CD14-positive monocyte (primary cell): ENCODE data around the gene E2F1. TPM values are rescaled to one million over a fixed set of nuclear protein-coding genes. Genes with fewer than 3 reads are reported as not detected.

Source experiments
- DNase-seq, 3 donors: peaks; one replicate each; pipeline ENCODE4 v3.0.0-alpha.2; 2011 to 2022
- H2AFZ ChIP-seq: 2 replicates; pipeline ENCODE4 v1.6.0; 2012; ENCODE audit warnings: mild to moderate bottlenecking, low read depth, low read length, inconsistent platforms; ENCODE audit not compliant: insufficient read depth, poor library complexity, severe bottlenecking
- H3K27ac ChIP-seq, 2 donors: 1 replicate in 1 of 2; 2 replicates in 1 of 2; pipeline ENCODE4 v1.5.1; 2012 to 2013; ENCODE audit warnings: low read length in 2 of 2, control low read depth in 1 of 2, inconsistent platforms in 1 of 2, low read depth in 1 of 2, mild to moderate bottlenecking in 1 of 2
- H3K27me3 ChIP-seq, 2 donors: one replicate each; pipeline versions ENCODE4 v1.6.0 to v1.6.1; 2011 to 2013; ENCODE audit warnings: low read length in 2 of 2; ENCODE audit not compliant: control insufficient read depth in 2 of 2, insufficient read depth in 2 of 2
- H3K36me3 ChIP-seq, 2 donors: replicated peaks in 1 of 2; 1 replicate in 1 of 2; 2 replicates in 1 of 2; pipeline versions ENCODE4 v1.5.1 to v1.6.1; 2012 to 2013; ENCODE audit warnings: low read length in 2 of 2, control low read depth in 1 of 2, inconsistent platforms in 1 of 2, mild to moderate bottlenecking in 1 of 2; ENCODE audit not compliant: insufficient read depth in 2 of 2, control insufficient read depth in 1 of 2
- H3K4me1 ChIP-seq, 2 donors: 1 replicate in 1 of 2; 2 replicates in 1 of 2; pipeline versions ENCODE4 v1.5.1 to v1.6.1; 2012 to 2013; ENCODE audit warnings: low read length in 2 of 2, control low read depth in 1 of 2, inconsistent platforms in 1 of 2, mild to moderate bottlenecking in 1 of 2, moderate library complexity in 1 of 2; ENCODE audit not compliant: insufficient read depth in 2 of 2, control insufficient read depth in 1 of 2
- H3K4me2 ChIP-seq: replicated peaks from 2 replicates; pipeline ENCODE3; 2012; ENCODE audit warnings: low read length, moderate library complexity, mild to moderate bottlenecking; ENCODE audit not compliant: poor library complexity, severe bottlenecking; ENCODE audit errors: extremely low read depth
- H3K4me3 ChIP-seq, 3 experiments: fragments of 200-600 bp in 1 of 3; sonication (generic) in 1 of 3; replicated peaks in 1 of 3; 1 replicate in 2 of 3; 2 replicates in 1 of 3; pipeline ENCODE4 v1.5.1; 2011 to 2013; ENCODE audit warnings: low read length in 3 of 3, mild to moderate bottlenecking in 3 of 3, control low read depth in 2 of 3, low read depth in 2 of 3, inconsistent platforms in 1 of 3, moderate library complexity in 1 of 3
- H3K79me2 ChIP-seq: 2 replicates; pipeline ENCODE4 v1.6.0; 2012; ENCODE audit warnings: mild to moderate bottlenecking, control low read depth, inconsistent platforms, low read length, moderate library complexity; ENCODE audit not compliant: insufficient read depth
- H3K9ac ChIP-seq: 2 replicates; pipeline ENCODE4 v1.6.0; 2017; ENCODE audit warnings: low read length, mild to moderate bottlenecking; ENCODE audit not compliant: insufficient read depth, poor library complexity, severe bottlenecking
- H3K9me3 ChIP-seq, 2 donors: replicated peaks in 1 of 2; 1 replicate in 1 of 2; 2 replicates in 1 of 2; pipeline versions ENCODE4 v1.5.1 to v1.6.1; 2012 to 2013; ENCODE audit warnings: low read length in 2 of 2, control low read depth in 1 of 2; ENCODE audit not compliant: control insufficient read depth in 1 of 2, insufficient read depth in 1 of 2
- H4K20me1 ChIP-seq: 2 replicates; pipeline ENCODE4 v1.6.0; 2012; ENCODE audit warnings: mild to moderate bottlenecking, low read length, control low read depth, moderate library complexity; ENCODE audit not compliant: insufficient read depth
- H3K27ac Mint-ChIP-seq, 7 donors: one replicate each; pipeline ENCODE4 v1.8.0; 2020; ENCODE audit warnings: mild to moderate bottlenecking in 7 of 7, mixed read lengths in 7 of 7, moderate library complexity in 6 of 7, inconsistent platforms in 2 of 7
- H3K27me3 Mint-ChIP-seq, 3 donors: one replicate each; pipeline ENCODE4 v1.8.0; 2021 to 2022; ENCODE audit warnings: low read depth in 3 of 3, mild to moderate bottlenecking in 3 of 3, mixed read lengths in 3 of 3, moderate library complexity in 3 of 3, inconsistent platforms in 1 of 3
- H3K36me3 Mint-ChIP-seq, 2 donors: one replicate each; pipeline ENCODE4 v1.8.0; 2020; ENCODE audit warnings: mixed read lengths in 2 of 2, inconsistent platforms in 1 of 2, mild to moderate bottlenecking in 1 of 2
- H3K4me1 Mint-ChIP-seq: one replicate; pipeline ENCODE4 v1.8.0; 2020; ENCODE audit warnings: mild to moderate bottlenecking, mixed read lengths
- H3K4me3 Mint-ChIP-seq, 2 donors: one replicate each; pipeline ENCODE4 v1.8.0; 2020; ENCODE audit warnings: mild to moderate bottlenecking in 2 of 2, mixed read lengths in 2 of 2, moderate library complexity in 1 of 2
- H3K9me3 Mint-ChIP-seq, 7 donors: one replicate each; pipeline ENCODE4 v1.8.0; 2020 to 2022; ENCODE audit warnings: mixed read lengths in 7 of 7, mild to moderate bottlenecking in 6 of 7, moderate library complexity in 6 of 7, inconsistent platforms in 2 of 7
- CTCF ChIP-seq: fragments of 200-600 bp; IDR thresholded peaks from one replicate; pipeline ENCODE4 v1.8.0; 2022; ENCODE audit warnings: antibody characterized with exemption, mild to moderate bottlenecking
- WGBS: methylation state at CpG from one replicate; pipeline ENCODE4 v1.1.5; 2013; ENCODE audit warnings: missing lambda C conversion rate; ENCODE audit not compliant: insufficient coverage; 5-methylcytosine and 5-hydroxymethylcytosine counted together
- intact Hi-C, 2 donors: fragments of 100-400 bp; cut with micrococcal nuclease; formaldehyde crosslinking; loops; one replicate each; pipeline versions ENCODE4 v1.15.0 to v1.15.1; 2023
- polyA plus RNA-seq, 3 donors: library from polyadenylated mRNA; depleted of rRNA in 1 of 3; unstranded in 2 of 3; stranded (reverse) in 1 of 3; fragments of 300-500 nt in 2 of 3; fragments of >200 nt in 1 of 3; fragmentation: Illumina TruSeq in 2 of 3; gene quantifications; 1 replicate in 2 of 3; 2 replicates in 1 of 3; pipeline ENCODE4 v1.2.3, GENCODE V29; 2012 to 2021

E2F1 gene
- polyA plus RNA-seq, 3 donors: 0.17 to 1.1 TPM; not detected in 1

- no peak overlapping the region for H3K4me3 ChIP-seq
- no peak overlapping the region for H3K4me2 ChIP-seq
- no peaks in the 10 kb centered on the region for H3K27me3 ChIP-seq
- Mint-ChIP-seq H3K9me3 (peaks cover 0 to 4% (median 0%) of the 10 kb centered on the region in 7 donors), H3K36me3 (peaks cover 32 to 37% of the 10 kb centered on the region in 2 donors), H3K4me3 (no peak overlapping the region), H3K27me3 (peaks cover 0 to 4% (median 2%) of the 10 kb centered on the region in 3 donors), H3K27ac (no peak overlapping the region), H3K4me1 (peaks cover 25% of the 10 kb centered on the region)
- H4K20me1 ChIP-seq: no peaks in the 10 kb centered on the region
- H3K9ac ChIP-seq: no peak overlapping the region
- H3K27ac ChIP-seq: peak overlapping the region in 1 of 2 donors; percentile 5
- H3K79me2 ChIP-seq: peaks cover 22% of the 10 kb centered on the region
- no peak overlapping the region for H2AFZ ChIP-seq
- H3K4me1 ChIP-seq: peaks cover 10 to 17% of the 10 kb centered on the region in 2 donors
- H3K36me3 ChIP-seq: peaks cover 28 to 33% of the 10 kb centered on the region in 2 donors
- no peak for DNase-seq
- intact Hi-C loops: no loop called here
- TF ChIP-seq CTCF: no peak
- no CpG with 5 or more reads among the region's 2 CpGs for WGBS
- no peaks in the 10 kb centered on the region for H3K9me3 ChIP-seq
Measured at GRCh38 chr20:33716498-33716897, 30.3 kb upstream of the E2F1 start.

- Mint-ChIP-seq H3K4me1 (peaks cover 8% of the 10 kb centered on the region), H3K27ac (peak overlapping the region in 1 of 7 donors; percentile 73), H3K4me3 (no peak overlapping the region), H3K27me3 (peaks cover 0 to 6% (median 0%) of the 10 kb centered on the region in 3 donors), H3K9me3 (no peaks in the 10 kb centered on the region), H3K36me3 (peaks cover 40 to 52% of the 10 kb centered on the region in 2 donors)
- intact Hi-C loops: no loop called here
- no peak overlapping the region for H3K4me2 ChIP-seq
- H3K9me3 ChIP-seq: no peaks in the 10 kb centered on the region
- no peak for DNase-seq
- no peak overlapping the region for H2AFZ ChIP-seq
- WGBS: 92% methylated on average over 8 of the region's 10 CpGs
- H3K4me3 ChIP-seq: no peak overlapping the region
- H3K4me1 ChIP-seq: no peaks in the 10 kb centered on the region
- H3K36me3 ChIP-seq: peaks cover 40 to 48% of the 10 kb centered on the region in 2 donors
- H3K9ac ChIP-seq: no peak overlapping the region
- no peak for TF ChIP-seq CTCF
- H3K79me2 ChIP-seq: peaks cover 12% of the 10 kb centered on the region
- H3K27me3 ChIP-seq: no peaks in the 10 kb centered on the region
- no peaks in the 10 kb centered on the region for H4K20me1 ChIP-seq
- H3K27ac ChIP-seq: no peak overlapping the region
Measured at GRCh38 chr20:33713865-33714367, 27.7 kb upstream of the E2F1 start.
